Measurements from ENCODE around the gene TRERF1. TPM values are rescaled to one million over a fixed set of nuclear protein-coding genes. Genes with fewer than 3 reads are reported as not detected.

The TRERF1 gene
- polyA plus RNA-seq, 3 donors, result 0.58 to 10.0 (median 2.0) TPM

DNA sequence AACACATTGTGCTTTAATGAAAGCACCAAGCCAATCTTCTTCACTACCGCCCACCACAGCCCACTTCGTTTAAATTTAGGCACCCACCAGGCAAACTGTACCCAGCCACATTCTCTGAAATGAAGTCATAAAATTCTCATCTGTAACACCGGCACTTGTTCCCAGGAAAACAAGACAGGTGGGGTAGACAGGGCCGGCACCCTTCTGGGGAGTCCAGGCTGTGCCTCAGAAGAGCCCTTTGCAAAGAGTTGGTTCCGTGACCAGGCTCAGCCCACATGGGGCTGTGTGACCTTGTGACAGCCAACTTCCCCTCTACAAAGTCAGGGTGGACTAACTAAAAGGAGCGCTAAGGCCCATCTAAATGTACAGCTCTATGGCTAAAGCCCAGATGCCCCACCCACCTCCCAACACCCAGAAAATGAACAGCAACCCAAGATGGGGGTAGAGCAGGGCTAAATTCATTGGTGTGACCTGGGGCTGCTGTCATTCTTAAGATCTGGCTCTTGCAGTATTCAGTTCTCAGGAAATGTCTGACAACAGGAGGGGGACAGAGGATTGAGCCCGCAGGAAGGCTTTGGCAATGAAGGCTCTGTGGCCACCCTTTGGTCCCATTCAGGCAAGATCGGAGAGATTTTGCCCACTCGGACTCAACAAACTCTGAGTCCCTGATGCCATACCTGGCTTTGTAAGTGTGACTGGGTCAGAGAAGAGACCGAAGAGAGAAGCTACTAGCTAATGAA lies 56.7 kb downstream of the TRERF1 start:
- intact Hi-C loops (cut with micrococcal nuclease), result no loop called here
- Histone ChIP-seq H3K4me3 (replicated peaks in 1 of 3; ENCODE audit: low read depth in 2 of 3, low read length in 3 of 3) (peak overlapping the region in 1 of 3 experiments; percentile 9), H3K27me3 (ENCODE audit: control insufficient read depth in 2 of 2, insufficient read depth in 2 of 2, low read length in 2 of 2) (no peaks in the 10 kb centered on the region), H3K4me1 (ENCODE audit: control insufficient read depth in 1 of 2, insufficient read depth in 2 of 2, low read length in 2 of 2) (peaks cover 35 to 48% of the 10 kb centered on the region in 2 donors), H3K9ac (ENCODE audit: insufficient read depth, low read length, poor library complexity, severe bottlenecking) (peak overlapping the region; percentile 9), H4K20me1 (ENCODE audit: insufficient read depth, low read length) (peaks cover 37% of the 10 kb centered on the region), H3K79me2 (ENCODE audit: insufficient read depth, low read length) (peaks cover 100% of the 10 kb centered on the region), H3K9me3 (replicated peaks in 1 of 2; ENCODE audit: control insufficient read depth in 1 of 2, insufficient read depth in 1 of 2, low read length in 2 of 2) (no peaks in the 10 kb centered on the region), H2AFZ (ENCODE audit: insufficient read depth, low read depth, low read length, poor library complexity, severe bottlenecking) (peak overlapping the region; percentile 38), H3K4me2 (replicated peaks; ENCODE audit: extremely low read depth, low read length, poor library complexity, severe bottlenecking) (peak overlapping the region; percentile 19), H3K36me3 (replicated peaks in 1 of 2; ENCODE audit: control insufficient read depth in 1 of 2, insufficient read depth in 2 of 2, low read length in 2 of 2) (no peaks in the 10 kb centered on the region), H3K27ac (ENCODE audit: low read depth in 1 of 2, low read length in 2 of 2) (peak overlapping the region; percentile 3 to 80)
- Mint-ChIP-seq H3K4me3 (peak overlapping the region in 1 of 2 donors; percentile 69), H3K9me3 (no peaks in the 10 kb centered on the region), H3K36me3 (peaks cover 10 to 25% of the 10 kb centered on the region in 2 donors), H3K27ac (peak overlapping the region; percentile 63 to 91 (median 83)), H3K4me1 (peaks cover 59% of the 10 kb centered on the region), H3K27me3 (ENCODE audit: low read depth in 3 of 3) (no peaks in the 10 kb centered on the region)
- WGBS (ENCODE audit: insufficient coverage), result 81% methylated on average over 4 of the region's 10 CpGs
- peak; percentile 71 to 81 (median 75) for DNase-seq
- TF ChIP-seq, protein P1, sequence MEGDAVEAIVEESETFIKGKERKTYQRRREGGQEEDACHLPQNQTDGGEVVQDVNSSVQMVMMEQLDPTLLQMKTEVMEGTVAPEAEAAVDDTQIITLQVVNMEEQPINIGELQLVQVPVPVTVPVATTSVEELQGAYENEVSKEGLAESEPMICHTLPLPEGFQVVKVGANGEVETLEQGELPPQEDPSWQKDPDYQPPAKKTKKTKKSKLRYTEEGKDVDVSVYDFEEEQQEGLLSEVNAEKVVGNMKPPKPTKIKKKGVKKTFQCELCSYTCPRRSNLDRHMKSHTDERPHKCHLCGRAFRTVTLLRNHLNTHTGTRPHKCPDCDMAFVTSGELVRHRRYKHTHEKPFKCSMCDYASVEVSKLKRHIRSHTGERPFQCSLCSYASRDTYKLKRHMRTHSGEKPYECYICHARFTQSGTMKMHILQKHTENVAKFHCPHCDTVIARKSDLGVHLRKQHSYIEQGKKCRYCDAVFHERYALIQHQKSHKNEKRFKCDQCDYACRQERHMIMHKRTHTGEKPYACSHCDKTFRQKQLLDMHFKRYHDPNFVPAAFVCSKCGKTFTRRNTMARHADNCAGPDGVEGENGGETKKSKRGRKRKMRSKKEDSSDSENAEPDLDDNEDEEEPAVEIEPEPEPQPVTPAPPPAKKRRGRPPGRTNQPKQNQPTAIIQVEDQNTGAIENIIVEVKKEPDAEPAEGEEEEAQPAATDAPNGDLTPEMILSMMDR (IDR thresholded peaks at IDR 0.05), result no peak

DNA sequence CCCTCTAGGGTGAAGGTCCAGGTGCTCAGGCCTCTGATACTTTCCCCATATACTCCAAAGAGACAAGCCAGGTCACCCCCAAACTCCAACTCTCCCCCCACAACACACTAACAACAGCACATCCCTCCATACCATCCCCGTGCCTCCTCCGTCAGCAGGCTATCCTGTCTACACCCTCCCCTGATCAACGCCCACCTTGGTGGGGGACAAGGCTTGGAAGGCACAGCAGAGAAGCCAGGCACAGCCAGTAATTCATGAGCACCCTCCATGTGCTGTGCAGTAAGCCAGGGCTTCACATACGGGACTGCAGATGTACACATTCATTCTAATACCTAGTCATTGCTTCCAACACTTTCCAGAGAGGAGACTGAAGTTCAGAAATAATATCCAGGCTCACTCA lies 57.6 kb downstream of the TRERF1 start:
- H4K20me1 ChIP-seq (ENCODE audit: insufficient read depth, low read length), result peaks cover 40% of the 10 kb centered on the region
- Mint-ChIP-seq H3K4me1 (peaks cover 60% of the 10 kb centered on the region), H3K4me3 (no peak overlapping the region), H3K27ac (peak overlapping the region in 4 of 7 donors; percentile 5 to 38 (median 30)), H3K27me3 (ENCODE audit: low read depth in 3 of 3) (no peaks in the 10 kb centered on the region), H3K9me3 (no peaks in the 10 kb centered on the region), H3K36me3 (peaks cover 10 to 25% of the 10 kb centered on the region in 2 donors)
- no peaks in the 10 kb centered on the region for H3K36me3 ChIP-seq (replicated peaks in 1 of 2; ENCODE audit: control insufficient read depth in 1 of 2, insufficient read depth in 2 of 2, low read length in 2 of 2)
- H3K9me3 ChIP-seq (replicated peaks in 1 of 2; ENCODE audit: control insufficient read depth in 1 of 2, insufficient read depth in 1 of 2, low read length in 2 of 2), result no peaks in the 10 kb centered on the region
- TF ChIP-seq, protein P1 (IDR thresholded peaks at IDR 0.05), result no peak
- DNase-seq, result no peak
- 90% methylated on average over 2 of the region's 4 CpGs for WGBS (ENCODE audit: insufficient coverage)
- peaks cover 100% of the 10 kb centered on the region for H3K79me2 ChIP-seq (ENCODE audit: insufficient read depth, low read length)
- H3K27ac ChIP-seq (ENCODE audit: low read depth in 1 of 2, low read length in 2 of 2), result peak overlapping the region in 1 of 2 donors; percentile 80
- intact Hi-C loops (cut with micrococcal nuclease), result no loop called here
- H3K4me2 ChIP-seq (replicated peaks; ENCODE audit: extremely low read depth, low read length, poor library complexity, severe bottlenecking), result no peak overlapping the region
- no peak overlapping the region for H3K4me3 ChIP-seq (replicated peaks in 1 of 3; ENCODE audit: low read depth in 2 of 3, low read length in 3 of 3)
- H2AFZ ChIP-seq (ENCODE audit: insufficient read depth, low read depth, low read length, poor library complexity, severe bottlenecking), result no peak overlapping the region
- peaks cover 35 to 48% of the 10 kb centered on the region in 2 donors for H3K4me1 ChIP-seq (ENCODE audit: control insufficient read depth in 1 of 2, insufficient read depth in 2 of 2, low read length in 2 of 2)
- no peak overlapping the region for H3K9ac ChIP-seq (ENCODE audit: insufficient read depth, low read length, poor library complexity, severe bottlenecking)
- no peaks in the 10 kb centered on the region for H3K27me3 ChIP-seq (ENCODE audit: control insufficient read depth in 2 of 2, insufficient read depth in 2 of 2, low read length in 2 of 2)
